Peyer's patch (tissue), 4 donors: ENCODE measurements around the gene MME. TPM values are rescaled to one million over a fixed set of nuclear protein-coding genes. Genes with fewer than 3 reads are reported as not detected.
A peak's percentile ranks its signal among the peaks of the same experiment; 100 is the strongest.

Experiments
- DNase-seq, 3 donors: peaks; one replicate each; pipeline ENCODE4 v3.0.0-alpha.2; 2017 to 2019
- H3K27ac ChIP-seq, 4 donors: fragments of 200-600 bp; sonication (generic); one replicate each; pipeline ENCODE4 v1.5.1; 2016 to 2019
- H3K27me3 ChIP-seq, 2 donors: fragments of 200-600 bp; sonication (generic); one replicate each; pipeline ENCODE4 v1.5.1; 2019
- H3K36me3 ChIP-seq, 3 donors: fragments of 200-600 bp; sonication (generic); one replicate each; pipeline ENCODE4 v1.5.1; 2016 to 2019
- H3K4me1 ChIP-seq, 4 donors: fragments of 200-600 bp; sonication (generic); one replicate each; pipeline ENCODE4 v1.5.1; 2016 to 2019
- H3K4me3 ChIP-seq, 4 donors: fragments of 200-600 bp; sonication (generic); 1 replicate in 3 of 4; 2 replicates in 1 of 4; pipeline ENCODE4 v1.5.1; 2016 to 2019; ENCODE audit warnings: mild to moderate bottlenecking in 1 of 4
- H3K9me3 ChIP-seq, 4 donors: fragments of 200-600 bp; sonication (generic); one replicate each; pipeline ENCODE4 v1.5.1; 2016 to 2019; ENCODE audit warnings: mild to moderate bottlenecking in 1 of 4
- CTCF ChIP-seq, 6 experiments: fragments of 450-650 bp in 4 of 6; fragments of 200-600 bp in 2 of 6; sonication (generic) in 1 of 6; IDR thresholded peaks; one replicate each; pipeline ENCODE4 v1.5.1; 2017 to 2019; ENCODE audit warnings: antibody characterized with exemption in 6 of 6, mild to moderate bottlenecking in 3 of 6, moderate library complexity in 1 of 6
- POLR2A ChIP-seq, 2 donors: fragments of 450-650 bp; IDR thresholded peaks; one replicate each; pipeline ENCODE4 v1.5.1; 2017; ENCODE audit warnings: antibody characterized with exemption in 2 of 2, mild to moderate bottlenecking in 2 of 2, moderate library complexity in 2 of 2
- total RNA-seq, 4 donors: library from RNA; depleted of rRNA; stranded (reverse); fragments of >200 nt; gene quantifications; one replicate each; pipeline ENCODE4 v1.1.0, GENCODE V29; 2016

Gene MME
- total RNA-seq, 4 donors from 2014 or later, result 19.0 to 1,011 (median 511) TPM

DNA sequence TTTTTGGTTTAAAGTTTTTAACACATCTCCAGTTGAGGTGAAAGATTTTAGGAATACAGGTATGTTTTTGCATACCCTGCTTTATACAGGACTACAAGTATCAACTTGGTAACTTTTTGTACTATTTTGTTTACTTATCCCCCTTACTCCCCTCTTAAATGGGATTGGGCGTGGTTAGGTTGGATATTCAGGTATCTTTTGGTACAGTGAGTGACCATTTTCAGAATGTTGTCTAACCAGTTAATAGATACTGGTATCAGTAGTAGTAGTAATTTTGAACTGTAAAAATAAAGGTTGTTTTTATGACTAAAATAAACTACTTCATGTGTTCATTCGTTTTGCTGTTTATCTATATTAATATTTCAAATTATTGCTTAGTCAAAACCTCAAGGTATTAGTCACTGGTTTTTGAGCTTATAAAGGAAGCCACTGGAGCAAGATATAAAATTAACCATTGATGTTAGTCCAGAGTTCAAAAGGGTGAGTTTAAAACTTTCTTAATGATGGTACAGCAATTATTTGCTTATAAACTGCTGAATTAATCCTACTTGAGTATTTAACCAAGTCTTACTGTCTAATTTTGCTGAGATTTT is 3.3 kb downstream of the MME start:
- no peak for DNase-seq
- Histone ChIP-seq H3K27me3 (no peaks in the 10 kb centered on the region), H3K4me1 (no peaks in the 10 kb centered on the region), H3K9me3 (no peaks in the 10 kb centered on the region), H3K27ac (no peak overlapping the region), H3K36me3 (no peaks in the 10 kb centered on the region), H3K4me3 (peak overlapping the region in 2 of 4 donors; percentile 54 to 62)
- TF ChIP-seq CTCF (IDR thresholded peaks at IDR 0.05) (no peak), POLR2A (IDR thresholded peaks at IDR 0.05) (no peak)

GRCh38 chr3:155084567-155084966 is 4.4 kb downstream of the MME start:
- Histone ChIP-seq H3K4me3 (no peak overlapping the region), H3K9me3 (no peaks in the 10 kb centered on the region), H3K27ac (no peak overlapping the region), H3K27me3 (no peaks in the 10 kb centered on the region), H3K4me1 (no peaks in the 10 kb centered on the region), H3K36me3 (peaks cover 0 to 3% (median 0%) of the 10 kb centered on the region in 3 donors)
- DNase-seq, result no peak
- no peak for TF ChIP-seq CTCF (IDR thresholded peaks at IDR 0.05)
- TF ChIP-seq POLR2A (IDR thresholded peaks at IDR 0.05), result no peak

- Histone ChIP-seq H3K4me1 (no peaks in the 10 kb centered on the region), H3K9me3 (no peaks in the 10 kb centered on the region), H3K36me3 (peaks cover 0 to 8% (median 0%) of the 10 kb centered on the region in 3 donors), H3K27me3 (no peaks in the 10 kb centered on the region), H3K27ac (no peak overlapping the region), H3K4me3 (no peak overlapping the region)
- TF ChIP-seq CTCF (IDR thresholded peaks at IDR 0.05) (no peak), POLR2A (IDR thresholded peaks at IDR 0.05) (no peak)
- no peak for DNase-seq
Observed at GRCh38 chr3:155086051-155086450, 5.9 kb downstream of the MME start.

DNA sequence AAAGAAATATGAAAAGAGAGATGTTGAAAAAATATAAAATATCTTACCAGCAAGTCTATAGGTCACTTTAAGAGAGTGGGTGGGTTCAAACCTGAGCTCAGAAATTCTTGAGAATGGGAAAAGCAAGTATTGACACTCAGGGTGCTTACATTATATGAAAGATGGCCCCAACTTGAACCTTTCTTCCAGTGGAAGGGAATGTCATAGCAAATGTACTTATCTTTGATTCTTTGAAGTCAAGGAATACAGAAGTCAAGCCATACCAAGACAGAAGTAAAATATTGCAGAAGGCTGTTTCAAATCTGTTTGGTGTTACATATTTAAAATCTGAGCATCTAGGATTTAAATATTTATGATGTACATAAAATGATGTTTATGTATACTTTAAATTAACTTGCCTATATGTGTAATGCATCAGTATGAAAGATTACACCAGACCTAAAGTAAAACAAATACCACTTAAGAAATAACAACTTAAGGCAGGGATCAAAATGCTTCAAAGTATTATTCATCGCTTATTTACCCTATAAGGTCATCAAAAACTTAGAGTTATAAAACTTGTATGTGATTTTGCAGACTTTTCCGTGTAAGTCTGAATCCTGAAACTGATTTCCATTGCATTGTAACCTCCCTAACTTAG is 8.7 kb downstream of the MME start:
- Histone ChIP-seq H3K27ac (no peak overlapping the region), H3K4me3 (no peak overlapping the region), H3K36me3 (peaks cover 0 to 8% (median 0%) of the 10 kb centered on the region in 3 donors), H3K4me1 (no peaks in the 10 kb centered on the region), H3K27me3 (no peaks in the 10 kb centered on the region), H3K9me3 (no peaks in the 10 kb centered on the region)
- TF ChIP-seq POLR2A (IDR thresholded peaks at IDR 0.05), result no peak
- no peak for TF ChIP-seq CTCF (IDR thresholded peaks at IDR 0.05)
- no peak for DNase-seq

DNA sequence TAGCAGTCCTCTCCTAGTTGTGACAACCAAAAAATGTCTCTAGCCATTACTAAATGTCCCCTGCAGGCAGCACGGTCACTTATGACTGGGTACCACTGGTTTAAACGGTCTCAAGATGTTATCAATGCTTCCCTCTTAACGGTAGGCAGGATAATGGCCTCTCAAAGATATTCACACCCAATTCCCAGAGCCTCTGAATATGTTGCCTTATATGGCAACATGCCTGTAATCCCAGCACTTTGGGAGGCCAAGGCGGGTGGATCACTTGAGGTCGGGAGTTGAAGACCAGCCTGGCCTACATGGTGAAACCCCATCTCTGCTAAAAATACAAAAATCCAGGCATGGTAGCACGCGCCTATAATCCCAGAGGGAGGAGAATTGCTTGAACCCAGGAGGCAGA is 9.4 kb downstream of the MME start:
- peaks cover 0 to 8% (median 0%) of the 10 kb centered on the region in 3 donors for H3K36me3 ChIP-seq
- no peaks in the 10 kb centered on the region for H3K4me1 ChIP-seq
- no peak for TF ChIP-seq POLR2A (IDR thresholded peaks at IDR 0.05)
- no peak for TF ChIP-seq CTCF (IDR thresholded peaks at IDR 0.05)
- no peak overlapping the region for H3K4me3 ChIP-seq
- DNase-seq, result no peak
- H3K9me3 ChIP-seq, result no peaks in the 10 kb centered on the region
- H3K27me3 ChIP-seq, result no peaks in the 10 kb centered on the region
- H3K27ac ChIP-seq, result no peak overlapping the region
